Forelimb muscle (tissue), 1 donor: ENCODE data around the gene SIM2. TPM values are rescaled to one million over a fixed set of nuclear protein-coding genes. Genes with fewer than 3 reads are reported as not detected.

Source experiments
- DNase-seq: peaks from one replicate; pipeline ENCODE4 v3.0.0-alpha.2; 2013; ENCODE audit warnings: low read depth
- polyA plus RNA-seq: library from polyadenylated mRNA; unstranded; fragments of 120-200 nt; gene quantifications from one replicate; pipeline ENCODE4 v1.2.1, GENCODE V29; 2013; ENCODE audit not compliant: insufficient read length

Gene SIM2
- polyA plus RNA-seq, 1 donor, result 2.9 TPM

DNA sequence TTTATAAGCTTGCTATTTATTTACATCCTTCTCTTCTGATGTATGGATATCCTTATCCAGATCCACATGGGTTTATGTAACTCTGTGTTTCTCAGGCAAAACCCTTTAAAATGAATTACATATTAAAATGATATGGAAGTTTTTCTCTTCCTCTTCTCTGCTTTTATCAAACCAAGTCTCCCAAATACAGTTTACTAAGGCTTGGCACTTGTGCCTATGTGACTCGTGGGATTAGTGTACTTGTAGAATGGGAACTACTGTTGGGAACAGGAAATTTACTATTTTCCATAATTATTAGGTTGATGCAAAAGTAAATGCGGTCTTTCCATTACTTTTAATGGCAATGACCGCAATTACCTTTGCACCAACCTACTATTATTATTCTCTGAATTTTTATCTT is 14.8 kb downstream of the SIM2 start:
- DNase-seq, result no peak

GRCh38 chr21:36716387-36716786 is 17.5 kb downstream of the SIM2 start:
- no peak for DNase-seq

DNA sequence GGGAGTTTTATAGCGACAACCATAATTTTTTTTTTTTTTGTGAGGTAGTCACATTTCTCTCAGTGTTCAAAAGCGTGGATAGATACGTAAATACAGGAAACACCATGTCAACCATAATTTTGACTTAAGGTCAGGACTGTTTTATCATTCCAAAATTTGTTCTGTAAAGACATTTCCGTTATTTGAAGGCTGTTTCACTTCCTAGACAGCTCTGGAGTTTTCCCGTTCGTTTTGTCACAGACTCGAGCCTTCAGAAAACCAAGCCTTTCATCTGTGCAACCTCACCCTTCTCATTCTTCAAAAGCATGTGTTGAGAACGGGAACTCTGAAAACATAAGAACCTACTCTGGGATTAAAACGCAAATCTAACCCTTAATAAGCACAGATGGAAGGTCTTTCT is 17.9 kb downstream of the SIM2 start:
- DNase-seq, result no peak

DNA sequence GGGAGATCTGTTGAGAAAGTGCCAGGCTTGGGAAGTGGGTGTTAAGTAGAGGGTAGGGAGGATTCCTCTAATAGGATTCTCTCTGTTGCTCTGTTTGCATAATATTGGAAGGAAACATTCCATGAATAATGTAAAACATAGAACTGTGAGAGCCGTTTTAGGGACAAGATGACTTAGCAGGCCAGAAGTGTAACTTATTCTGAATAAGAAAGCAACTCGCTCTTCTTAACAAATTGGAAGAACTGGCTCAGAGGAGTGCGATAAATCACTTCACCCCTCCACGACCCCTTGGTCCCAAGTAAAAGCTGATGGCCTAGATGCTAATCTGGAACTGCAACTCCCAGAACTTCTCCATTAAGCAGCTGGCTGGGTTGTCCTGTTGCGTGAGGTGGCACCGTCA is 19.1 kb downstream of the SIM2 start:
- no peak for DNase-seq

- DNase-seq, result no peak
Observed at GRCh38 chr21:36718951-36719501, 20.1 kb downstream of the SIM2 start.

DNA sequence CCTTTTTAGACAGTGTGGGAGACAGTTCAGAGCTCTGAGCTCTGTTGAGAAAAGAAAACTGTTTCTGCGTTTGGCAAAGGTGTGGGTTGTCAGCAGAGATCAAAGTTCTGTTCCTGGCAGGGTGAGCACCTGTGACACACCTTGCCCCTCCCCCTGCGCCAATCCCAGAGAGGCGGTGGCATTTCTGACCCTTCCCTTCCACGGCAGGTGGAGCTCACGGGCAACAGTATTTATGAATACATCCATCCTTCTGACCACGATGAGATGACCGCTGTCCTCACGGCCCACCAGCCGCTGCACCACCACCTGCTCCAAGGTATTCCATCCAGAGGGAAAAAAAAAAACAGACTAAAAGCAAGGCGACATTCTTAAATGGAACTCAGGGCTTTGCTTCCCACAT is 20.7 kb downstream of the SIM2 start:
- no peak for DNase-seq

DNA sequence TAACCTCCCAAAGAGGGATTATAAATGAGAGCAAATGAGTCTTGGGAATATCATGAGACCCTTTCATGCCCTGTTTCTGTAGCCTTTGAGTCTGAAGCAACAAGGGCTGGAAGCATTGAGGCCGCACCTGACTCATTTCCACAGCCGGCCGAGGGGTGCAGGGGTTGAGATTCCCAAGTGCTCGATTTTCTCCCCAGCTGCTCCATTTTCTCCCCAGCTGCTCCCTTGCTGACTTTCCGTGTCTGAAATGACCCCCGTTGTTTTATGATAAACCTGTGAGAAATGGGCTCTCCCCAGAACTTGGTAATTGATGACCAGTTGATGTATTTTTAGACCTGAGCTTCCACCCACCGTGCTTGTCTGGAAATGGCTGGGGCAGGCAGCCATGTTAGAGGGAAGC is 22.9 kb downstream of the SIM2 start:
- no peak for DNase-seq

- no peak for DNase-seq
Observed at GRCh38 chr21:36722370-36723368, 23.8 kb downstream of the SIM2 start.

GRCh38 chr21:36723371-36723881 is 24.5 kb downstream of the SIM2 start:
- DNase-seq, result no peak

DNA sequence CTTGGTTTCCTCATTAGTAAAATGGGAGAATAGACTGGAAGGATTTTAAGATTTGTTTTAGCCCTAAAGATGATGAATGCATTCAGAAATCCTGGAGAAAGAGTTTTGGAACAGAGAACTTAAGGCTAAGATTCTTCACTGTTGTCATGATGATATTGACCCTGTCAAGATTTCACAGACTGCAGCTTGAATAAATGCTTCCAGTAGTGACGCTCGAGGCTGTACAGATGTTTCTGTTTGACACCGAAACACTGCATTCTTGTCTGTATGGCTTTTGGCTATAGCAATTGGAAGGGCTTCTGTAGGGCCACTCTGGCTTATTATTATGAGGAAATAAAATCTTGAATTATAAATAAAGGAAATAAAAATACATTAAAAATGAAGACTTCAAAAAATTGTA is 25.7 kb downstream of the SIM2 start:
- DNase-seq, result no peak

DNA sequence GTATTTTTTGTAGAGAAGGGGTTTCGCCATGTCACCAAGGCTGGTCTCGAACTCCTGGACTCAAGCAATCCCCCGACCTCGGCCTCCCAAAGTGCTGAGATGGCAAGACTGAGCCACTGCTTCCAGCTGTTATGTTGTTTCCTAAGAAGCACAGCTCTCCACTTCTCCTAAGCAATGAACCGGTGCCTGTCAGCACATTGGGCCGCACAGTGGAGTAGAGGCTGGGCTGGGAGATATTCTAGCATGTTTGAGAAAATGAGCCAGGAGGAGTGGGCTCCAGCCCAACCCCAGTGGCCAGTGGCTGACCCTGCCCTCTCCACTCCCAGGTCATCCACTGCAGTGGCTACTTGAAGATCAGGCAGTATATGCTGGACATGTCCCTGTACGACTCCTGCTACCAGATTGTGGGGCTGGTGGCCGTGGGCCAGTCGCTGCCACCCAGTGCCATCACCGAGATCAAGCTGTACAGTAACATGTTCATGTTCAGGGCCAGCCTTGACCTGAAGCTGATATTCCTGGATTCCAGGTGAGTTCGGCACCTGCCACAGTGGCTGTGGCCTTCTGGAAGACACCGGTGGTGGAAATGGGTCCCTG is 27.0 kb downstream of the SIM2 start:
- DNase-seq, result no peak

DNA sequence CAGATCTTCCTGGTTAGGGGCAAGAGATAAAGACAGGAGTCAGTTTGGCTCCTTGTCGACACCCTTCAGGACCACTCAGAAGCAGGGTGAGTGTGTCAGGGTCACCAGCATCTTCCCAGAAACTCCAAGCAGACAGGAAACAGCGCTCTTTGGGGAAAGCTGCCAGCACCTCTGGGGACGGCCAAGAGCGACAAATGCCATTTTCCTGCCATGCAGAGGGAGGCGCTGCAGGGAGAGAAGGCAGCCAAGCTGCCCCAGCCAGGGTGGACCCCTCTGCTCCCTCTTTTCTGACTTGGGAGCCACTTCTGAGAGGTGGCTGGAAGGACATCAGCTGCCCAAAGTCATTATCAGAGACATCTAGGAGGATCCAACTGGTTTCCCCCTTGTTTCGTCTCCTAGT is 29.0 kb downstream of the SIM2 start:
- no peak for DNase-seq

DNA sequence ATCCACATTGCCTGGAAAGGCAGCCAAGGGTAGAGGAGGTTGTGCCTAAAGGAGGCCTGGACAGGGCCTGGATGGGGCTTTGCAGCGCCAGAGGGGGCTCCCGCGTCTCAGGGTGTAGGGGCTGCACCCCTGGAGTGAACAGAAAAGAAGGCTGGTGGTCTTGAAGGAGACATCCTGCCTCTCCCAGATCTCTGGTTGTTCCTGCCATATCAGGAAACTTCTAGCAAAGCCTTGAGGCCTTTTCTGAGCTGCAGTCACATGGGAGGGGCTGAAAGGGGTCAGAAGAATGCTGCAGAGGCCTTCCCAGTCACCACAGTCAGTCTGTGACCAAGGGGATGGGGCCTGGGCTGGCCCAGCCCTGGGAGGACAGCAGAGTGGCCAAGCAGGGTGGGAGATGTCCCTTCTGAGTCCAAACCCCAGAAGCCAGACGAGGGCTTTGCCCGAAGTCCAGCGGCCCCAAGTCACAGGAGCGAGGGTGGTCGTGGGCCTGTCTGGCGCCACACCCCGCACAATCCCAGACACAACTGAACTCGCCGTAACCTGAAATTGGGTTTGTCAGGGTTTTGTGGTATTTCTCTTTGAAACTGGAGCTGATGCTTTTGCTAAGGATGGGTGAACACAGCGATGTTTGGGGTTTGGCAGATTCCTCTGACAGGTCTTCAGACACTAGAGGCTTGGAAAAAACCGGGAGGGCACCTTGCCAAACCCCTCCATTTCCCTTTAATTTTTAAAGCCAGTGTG is 29.6 kb downstream of the SIM2 start:
- no peak for DNase-seq

- DNase-seq, result no peak
Observed at GRCh38 chr21:36729310-36729970, 30.5 kb downstream of the SIM2 start.

- no peak for DNase-seq
Observed at GRCh38 chr21:36730291-36731281, 31.7 kb downstream of the SIM2 start.

GRCh38 chr21:36732217-36732616 is 33.3 kb downstream of the SIM2 start:
- DNase-seq, result no peak

- DNase-seq, result no peak
Observed at GRCh38 chr21:36732761-36733160, 33.8 kb downstream of the SIM2 start.

DNA sequence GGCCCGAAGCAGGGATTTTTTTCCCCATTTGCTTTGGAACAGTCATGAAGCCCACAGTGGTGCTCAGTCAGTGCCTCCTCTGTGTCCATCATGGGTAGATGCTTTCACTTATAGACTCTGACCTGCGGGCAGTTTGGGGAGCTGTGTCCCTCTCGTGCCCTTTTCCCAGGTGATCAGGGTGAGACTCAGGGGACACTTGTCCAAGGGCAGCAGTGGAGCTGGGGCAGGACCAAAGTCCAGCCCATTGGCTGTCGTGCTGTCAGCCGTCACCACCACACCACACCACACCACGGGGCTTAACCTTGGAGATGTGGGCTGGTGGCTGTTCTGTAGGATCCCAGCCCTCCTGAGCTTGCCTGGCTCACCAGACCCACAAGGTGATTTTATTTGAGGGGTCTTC is 34.9 kb downstream of the SIM2 start:
- no peak for DNase-seq

GRCh38 chr21:36734367-36735200 is 35.7 kb downstream of the SIM2 start:
- DNase-seq, result no peak
